Stimulated activated CD8-positive, alpha-beta memory T cell treated with anti-CD3 and anti-CD28 coated beads, Interleukin-4, amount 100 ng/mL, for 1 hour (primary cell): ENCODE measurements around the gene INPP5A.

Source experiments
- DNase-seq, 2 donors: peaks; one replicate each; pipeline ENCODE4 v3.0.0-alpha.2; 2020; ENCODE audit warnings: low read depth in 2 of 2, low spot score in 1 of 2

INPP5A gene

GRCh38 chr10:132534391-132535064 is 3.1 kb upstream of the INPP5A start:
- no peak for DNase-seq

- no peak for DNase-seq
Observed at GRCh38 chr10:132535065-132535651, 2.4 kb upstream of the INPP5A start.

GRCh38 chr10:132536241-132536876 is 1.2 kb upstream of the INPP5A start:
- no peak for DNase-seq

GRCh38 chr10:132536877-132537683 is 507 bp upstream of the INPP5A start:
- DNase-seq, result peak; percentile 100

- DNase-seq, result no peak
Observed at GRCh38 chr10:132538031-132538789, 623 bp downstream of the INPP5A start.

GRCh38 chr10:132538790-132539421 is 1.3 kb downstream of the INPP5A start:
- DNase-seq, result no peak

- DNase-seq, result no peak
Observed at GRCh38 chr10:132539431-132539839, 1.8 kb downstream of the INPP5A start.

GRCh38 chr10:132539894-132540293 is 2.3 kb downstream of the INPP5A start:
- DNase-seq, result no peak

GRCh38 chr10:132540456-132540855 is 2.9 kb downstream of the INPP5A start:
- DNase-seq, result no peak

GRCh38 chr10:132541129-132541528 is 3.5 kb downstream of the INPP5A start:
- DNase-seq, result no peak

- DNase-seq, result no peak
Observed at GRCh38 chr10:132541601-132542011, 4.0 kb downstream of the INPP5A start.

GRCh38 chr10:132542086-132542775 is 4.6 kb downstream of the INPP5A start:
- DNase-seq, result no peak

- DNase-seq, result no peak
Observed at GRCh38 chr10:132542819-132543218, 5.2 kb downstream of the INPP5A start.

- DNase-seq, result no peak
Observed at GRCh38 chr10:132543916-132544743, 6.5 kb downstream of the INPP5A start.

- no peak for DNase-seq
Observed at GRCh38 chr10:132544744-132545658, 7.4 kb downstream of the INPP5A start.

GRCh38 chr10:132545659-132546367 is 8.2 kb downstream of the INPP5A start:
- DNase-seq, result no peak
